HepG2 (cell line): ENCODE data around the gene ARFGAP1. TPM values are rescaled to one million over a fixed set of nuclear protein-coding genes. Genes with fewer than 3 reads are reported as not detected.

Source experiments
- CC2D1A ChIP-seq: sonication (generic); formaldehyde crosslinking; IDR thresholded peaks from 2 replicates; pipeline ENCODE4 v1.8.1; 2023; ENCODE audit warnings: mild to moderate bottlenecking, missing genetic modification reagents
- EED ChIP-seq: sonication (generic); formaldehyde crosslinking; IDR thresholded peaks from 2 replicates; pipeline ENCODE4 v1.5.0; 2020; ENCODE audit warnings: mild to moderate bottlenecking, missing genetic modification reagents
- ERF ChIP-seq: IDR thresholded peaks from 2 replicates; pipeline ENCODE4 v1.6.1; 2018; ENCODE audit warnings: missing biosample characterization, missing genetic modification reagents
- FOXA3 ChIP-seq: IDR thresholded peaks from 2 replicates; pipeline ENCODE4 v1.6.1; 2016; ENCODE audit warnings: missing genetic modification reagents, missing compliant biosample characterization
- GATAD2A ChIP-seq: IDR thresholded peaks from 2 replicates; pipeline ENCODE4 v1.6.1; 2016
- HINFP ChIP-seq: sonication (generic); formaldehyde crosslinking; IDR thresholded peaks from 2 replicates; pipeline ENCODE4 v1.4.0; 2020; ENCODE audit warnings: low read depth, mild to moderate bottlenecking, missing genetic modification reagents
- HNF1A ChIP-seq, 2 experiments: sonication (generic) in 1 of 2; formaldehyde crosslinking in 1 of 2; IDR thresholded peaks; 2 replicates each; pipeline versions ENCODE4 v1.4.0 to v1.6.1; 2016 to 2020; ENCODE audit warnings: borderline replicate concordance in 1 of 2, low read depth in 1 of 2, mild to moderate bottlenecking in 1 of 2, missing genetic modification reagents in 1 of 2
- MXD4 ChIP-seq: IDR thresholded peaks from 2 replicates; pipeline ENCODE4 v1.6.1; 2016; ENCODE audit warnings: mild to moderate bottlenecking, missing biosample characterization, missing genetic modification reagents
- NFE2L1 ChIP-seq: sonication (generic); formaldehyde crosslinking; IDR thresholded peaks from 2 replicates; pipeline ENCODE4 v1.4.0; 2020; ENCODE audit warnings: missing genetic modification reagents, mild to moderate bottlenecking, borderline replicate concordance
- NFKB2 ChIP-seq: sonication (generic); formaldehyde crosslinking; IDR thresholded peaks from 2 replicates; pipeline ENCODE4 v1.4.0; 2020; ENCODE audit warnings: missing genetic modification reagents, borderline replicate concordance
- SMAD1 ChIP-seq: sonication (generic); formaldehyde crosslinking; IDR thresholded peaks from 2 replicates; pipeline ENCODE4 v1.4.0; 2020; ENCODE audit warnings: missing genetic modification reagents, low read depth, mild to moderate bottlenecking, borderline replicate concordance
- SSRP1 ChIP-seq: IDR thresholded peaks from 2 replicates; pipeline ENCODE4 v1.6.1; 2016; ENCODE audit warnings: control low read depth
- TSC22D2 ChIP-seq: sonication (generic); formaldehyde crosslinking; IDR thresholded peaks from 2 replicates; pipeline ENCODE4 v1.5.1; 2020; ENCODE audit warnings: missing genetic modification reagents, mild to moderate bottlenecking, borderline replicate concordance
- XRCC5 ChIP-seq: fragments of 200-400 bp; formaldehyde crosslinking; optimal IDR thresholded peaks from 2 replicates; pipeline ENCODE3; 2017; ENCODE audit warnings: mild to moderate bottlenecking, low read length
- ZBTB49 ChIP-seq: sonication (generic); formaldehyde crosslinking; IDR thresholded peaks from 2 replicates; pipeline ENCODE4 v1.4.0; 2020; ENCODE audit warnings: missing genetic modification reagents, borderline replicate concordance
- ZMAT3 ChIP-seq: sonication (generic); formaldehyde crosslinking; conservative IDR thresholded peaks from 2 replicates; pipeline ENCODE4 v1.7.0; 2021; ENCODE audit warnings: missing genetic modification reagents
- ZNF501 ChIP-seq: sonication (generic); formaldehyde crosslinking; IDR thresholded peaks from 2 replicates; pipeline ENCODE4 v1.5.1; 2020; ENCODE audit warnings: mild to moderate bottlenecking, moderate library complexity, missing genetic modification reagents
- ZNF713 ChIP-seq: sonication (generic); formaldehyde crosslinking; IDR thresholded peaks from 2 replicates; pipeline ENCODE4 v1.4.0; 2020; ENCODE audit warnings: mild to moderate bottlenecking, missing genetic modification reagents
- ZSCAN25 ChIP-seq: sonication (generic); formaldehyde crosslinking; IDR thresholded peaks from 2 replicates; pipeline ENCODE4 v1.8.0; 2022; ENCODE audit warnings: mild to moderate bottlenecking, missing genetic modification reagents
- polyA plus RNA-seq, 8 experiments: library from polyadenylated mRNA; depleted of rRNA in 3 of 8; stranded (reverse) in 7 of 8; unstranded in 1 of 8; fragments of >200 nt; fragmentation: Illumina TruSeq in 4 of 8; extraction: Trizol in 4 of 8; gene quantifications; 2 replicates each; pipeline versions ENCODE4 v1.2.1 to v1.2.3, GENCODE V29; 2011 to 2016; ENCODE audit warnings: low read depth in 4 of 8, missing spikeins in 1 of 8, mixed read lengths in 1 of 8; ENCODE audit not compliant: insufficient read depth in 1 of 8
- total RNA-seq, 5 experiments: library from RNA; depleted of rRNA; stranded (reverse); fragments of >200 nt; fragmentation: Illumina TruSeq; extraction: Trizol; gene quantifications; 2 replicates each; pipeline ENCODE4 v1.2.3, GENCODE V29; 2016; ENCODE audit warnings: low read depth in 1 of 5

Gene ARFGAP1
- total and polyA plus RNA-seq, 2 of the 13 experiments (the other 11 are each of a cell fraction or from before 2014, with no cell fraction given), result 132 TPM

GRCh38 chr20:63230800-63231268 is 41.8 kb upstream of the ARFGAP1 start (continued):
- TF ChIP-seq GATAD2A (CRISPR knock-in tag), result peak; percentile 46; the same call in 1 of the 2 replicates
- TF ChIP-seq HINFP, result peak; percentile 43; the same call in 1 of the 2 replicates
- TF ChIP-seq ZNF501 (CRISPR knock-in tag), result peak; percentile 74; the same call in 1 of the 2 replicates
- TF ChIP-seq XRCC5, result peak; percentile 97
- peak; percentile 38; the same call in 1 of the 2 replicates for TF ChIP-seq NFKB2 (CRISPR knock-in tag)
- 0 out of 2 replicates have a peak, but pooled peaks have one; percentile 34 for TF ChIP-seq SSRP1 (CRISPR knock-in tag)
- peak; percentile 87; the same call in 1 of the 2 replicates for TF ChIP-seq ZBTB49 (CRISPR knock-in tag)
- TF ChIP-seq ZSCAN25 (CRISPR knock-in tag), result no peak
- TF ChIP-seq SMAD1 (CRISPR knock-in tag), result 0 out of 2 replicates have a peak, but pooled peaks have one; percentile 39
- TF ChIP-seq ZNF713, result no peak
- 0 out of 2 replicates have a peak, but pooled peaks have one; percentile 96 for TF ChIP-seq CC2D1A
- peak; percentile 92 for TF ChIP-seq EED
- no peak for TF ChIP-seq FOXA3 (CRISPR knock-in tag)
- 0 out of 2 replicates have a peak, but pooled peaks have one; percentile 34 for TF ChIP-seq MXD4 (CRISPR knock-in tag)
- TF ChIP-seq TSC22D2, result 0 out of 2 replicates have a peak, but pooled peaks have one; percentile 8
- TF ChIP-seq HNF1A (IDR thresholded peaks at IDR 0.05; ENCODE audit: low read depth), result no peak
- TF ChIP-seq HNF1A (CRISPR knock-in tag; IDR thresholded peaks at IDR 0.05; ENCODE audit: borderline replicate concordance), result peak; percentile 35; the same call in 1 of the 2 replicates
- TF ChIP-seq NFE2L1 (CRISPR knock-in tag), result peak; percentile 18; the same call in 1 of the 2 replicates
- peak; percentile 60; the same call in 1 of the 2 replicates for TF ChIP-seq ERF
- no peak for TF ChIP-seq ZMAT3 (CRISPR knock-in tag)
